ENCODE measurements around the gene TAS2R1. TPM values are rescaled to one million over a fixed set of nuclear protein-coding genes. Genes with fewer than 3 reads are reported as not detected.

TAS2R1 gene
- not detected in 5 replicates for total RNA-seq (2022; extraction: Qiagen RNA extraction)

GRCh38 chr5:9630251-9630650 is at the start of gene TAS2R1:
Gene TAS2R1 (minus strand): TSS chr5:9630351. CDS start chr5:9630032, 319 bp downstream.

Other genes starting within 250 kb of the TAS2R1 start
- gene SEMA5A, start 84.3 kb downstream of the TAS2R1 start, total RNA-seq (2022; extraction: Qiagen RNA extraction): not detected in 5 replicates

All from A549 treated with Mapracorat at 1 μM for 4 hours (cell line).